Activated naive CD4-positive, alpha-beta T cell treated with anti-CD3 and anti-CD28 coated beads, Interleukin-2, amount 10 ng/mL, durations not matched to agents 7 days and 5 days (primary cell): Measurements from ENCODE around the gene MYDGF.
A peak's percentile ranks its signal among the peaks of the same experiment; 100 is the strongest.

Experiments used
- CTCF ChIA-PET: fragments of 350-600 bp; sonication (Branson Sonifier 250); formaldehyde crosslinking; loops from one replicate; lab custom pipeline; 2021; ENCODE audit warnings: antibody characterized with exemption; lab: Charles Lee
- DNase-seq: peaks from one replicate; pipeline ENCODE4 v3.0.0-alpha.2; 2020
- H3K27ac Mint-ChIP-seq: one replicate; pipeline ENCODE4 v1.8.0; 2021; ENCODE audit warnings: mild to moderate bottlenecking, moderate library complexity, mixed read lengths
- H3K27me3 Mint-ChIP-seq: one replicate; pipeline ENCODE4 v1.8.0; 2021; ENCODE audit warnings: mild to moderate bottlenecking, mixed read lengths
- H3K36me3 Mint-ChIP-seq: one replicate; pipeline ENCODE4 v1.8.0; 2021; ENCODE audit warnings: mixed read lengths
- H3K4me1 Mint-ChIP-seq: one replicate; pipeline ENCODE4 v1.8.0; 2021; ENCODE audit warnings: mixed read lengths
- H3K4me3 Mint-ChIP-seq: one replicate; pipeline ENCODE4 v1.8.0; 2021; ENCODE audit warnings: mild to moderate bottlenecking, moderate library complexity, mixed read lengths
- H3K9me3 Mint-ChIP-seq: one replicate; pipeline ENCODE4 v1.8.0; 2021; ENCODE audit warnings: mixed read lengths

The MYDGF gene

GRCh38 chr19:4636151-4636717 is 33.9 kb downstream of the MYDGF start:
- CTCF ChIA-PET, result interaction anchor here (1.0 to 3.3 kb wide), 18 partner anchors 11 to 182 kb away, joined by 3 to 61 read pairs (median 6); partner anchors contain the start of gene PLIN5
- Mint-ChIP-seq H3K27me3 (peaks cover 29% of the 10 kb centered on the region), H3K4me3 (peak overlapping the region; percentile 43), H3K9me3 (no peaks in the 10 kb centered on the region), H3K4me1 (peaks cover 46% of the 10 kb centered on the region), H3K27ac (peak overlapping the region; percentile 70), H3K36me3 (peaks cover 2% of the 10 kb centered on the region)
- DNase-seq, result peak; percentile 85

GRCh38 chr19:4635754-4636116 is 34.4 kb downstream of the MYDGF start:
- no peak for DNase-seq
- Mint-ChIP-seq H3K4me3 (peak overlapping the region; percentile 43), H3K9me3 (no peaks in the 10 kb centered on the region), H3K27me3 (peaks cover 29% of the 10 kb centered on the region), H3K36me3 (no peaks in the 10 kb centered on the region), H3K27ac (no peak overlapping the region), H3K4me1 (peaks cover 41% of the 10 kb centered on the region)
- CTCF ChIA-PET, result interaction anchor here (1.3 to 3.3 kb wide), 15 partner anchors 10 to 181 kb away, joined by 3 to 61 read pairs (median 7); partner anchors contain the start of gene PLIN5

- Mint-ChIP-seq H3K4me1 (peaks cover 26% of the 10 kb centered on the region), H3K27me3 (peaks cover 29% of the 10 kb centered on the region), H3K4me3 (no peak overlapping the region), H3K36me3 (no peaks in the 10 kb centered on the region), H3K9me3 (no peaks in the 10 kb centered on the region), H3K27ac (no peak overlapping the region)
- DNase-seq, result peak; percentile 63
- CTCF ChIA-PET, result interaction anchor here (0.7 to 3.4 kb wide), 11 partner anchors 11 to 283 kb away, joined by 3 to 25 read pairs (median 5); partner anchors contain the start of gene LRG1
Observed at GRCh38 chr19:4633140-4633967, 36.8 kb downstream of the MYDGF start.

GRCh38 chr19:4624733-4625362 is 45.3 kb downstream of the MYDGF start:
- no peaks in the 10 kb centered on the region for H3K9me3 Mint-ChIP-seq
- no peaks in the 10 kb centered on the region for H3K4me1 Mint-ChIP-seq
- H3K4me3 Mint-ChIP-seq, result no peak overlapping the region
- no peak overlapping the region for H3K27ac Mint-ChIP-seq
- DNase-seq, result no peak
- no peaks in the 10 kb centered on the region for H3K36me3 Mint-ChIP-seq
- CTCF ChIA-PET, result interaction anchor here (1.3 kb wide), 1 partner anchor 16 kb away, joined by 4 read pairs; no protein-coding TSS in a partner anchor
- peaks cover 34% of the 10 kb centered on the region for H3K27me3 Mint-ChIP-seq

GRCh38 chr19:4624301-4624700 is 45.8 kb downstream of the MYDGF start:
- Mint-ChIP-seq H3K36me3 (no peaks in the 10 kb centered on the region), H3K27ac (no peak overlapping the region), H3K27me3 (peaks cover 38% of the 10 kb centered on the region), H3K9me3 (no peaks in the 10 kb centered on the region), H3K4me1 (no peaks in the 10 kb centered on the region), H3K4me3 (no peak overlapping the region)
- DNase-seq, result no peak
- CTCF ChIA-PET, result interaction anchor here (1.3 kb wide), 1 partner anchor 16 kb away, joined by 4 read pairs; no protein-coding TSS in a partner anchor

- Mint-ChIP-seq H3K27ac (no peak overlapping the region), H3K4me3 (no peak overlapping the region), H3K27me3 (peaks cover 43% of the 10 kb centered on the region), H3K9me3 (no peaks in the 10 kb centered on the region), H3K36me3 (no peaks in the 10 kb centered on the region), H3K4me1 (no peaks in the 10 kb centered on the region)
- no peak for DNase-seq
- CTCF ChIA-PET, result interaction anchor here (2.0 kb wide), 1 partner anchor 11 kb away, joined by 9 read pairs; no protein-coding TSS in a partner anchor
Observed at GRCh38 chr19:4622695-4623421, 47.3 kb downstream of the MYDGF start.

GRCh38 chr19:4620675-4621074 is 49.5 kb downstream of the MYDGF start:
- no peak for DNase-seq
- Mint-ChIP-seq H3K9me3 (no peaks in the 10 kb centered on the region), H3K36me3 (no peaks in the 10 kb centered on the region), H3K27me3 (peaks cover 46% of the 10 kb centered on the region), H3K4me1 (no peaks in the 10 kb centered on the region), H3K4me3 (no peak overlapping the region), H3K27ac (no peak overlapping the region)
- CTCF ChIA-PET, result interaction anchor here (0.6 kb wide), 1 partner anchor 13 kb away, joined by 3 read pairs; no protein-coding TSS in a partner anchor

GRCh38 chr19:4619668-4620294 is 50.4 kb downstream of the MYDGF start:
- CTCF ChIA-PET, result no interaction called here
- H3K4me3 Mint-ChIP-seq, result no peak overlapping the region
- H3K36me3 Mint-ChIP-seq, result no peaks in the 10 kb centered on the region
- H3K27me3 Mint-ChIP-seq, result peaks cover 46% of the 10 kb centered on the region
- DNase-seq, result no peak
- H3K4me1 Mint-ChIP-seq, result no peaks in the 10 kb centered on the region
- H3K9me3 Mint-ChIP-seq, result no peaks in the 10 kb centered on the region
- no peak overlapping the region for H3K27ac Mint-ChIP-seq

- Mint-ChIP-seq H3K4me1 (no peaks in the 10 kb centered on the region), H3K36me3 (no peaks in the 10 kb centered on the region), H3K27ac (no peak overlapping the region), H3K4me3 (no peak overlapping the region), H3K9me3 (no peaks in the 10 kb centered on the region), H3K27me3 (peaks cover 36% of the 10 kb centered on the region)
- CTCF ChIA-PET, result no interaction called here
- DNase-seq, result no peak
Observed at GRCh38 chr19:4618019-4618418, 52.1 kb downstream of the MYDGF start.

GRCh38 chr19:4613254-4613751 is 56.8 kb downstream of the MYDGF start:
- H3K4me1 Mint-ChIP-seq, result no peaks in the 10 kb centered on the region
- no peak overlapping the region for H3K4me3 Mint-ChIP-seq
- H3K27ac Mint-ChIP-seq, result no peak overlapping the region
- CTCF ChIA-PET, result no interaction called here
- H3K36me3 Mint-ChIP-seq, result no peaks in the 10 kb centered on the region
- H3K9me3 Mint-ChIP-seq, result no peaks in the 10 kb centered on the region
- DNase-seq, result no peak
- H3K27me3 Mint-ChIP-seq, result peaks cover 38% of the 10 kb centered on the region

GRCh38 chr19:4609878-4610511 is 60.1 kb downstream of the MYDGF start:
- Mint-ChIP-seq H3K4me3 (no peak overlapping the region), H3K27ac (no peak overlapping the region), H3K27me3 (peaks cover 41% of the 10 kb centered on the region), H3K4me1 (no peaks in the 10 kb centered on the region), H3K36me3 (no peaks in the 10 kb centered on the region), H3K9me3 (no peaks in the 10 kb centered on the region)
- no peak for DNase-seq
- CTCF ChIA-PET, result no interaction called here
